AG04449 (cell line): ENCODE measurements around the gene FHIT.

Experiments
- CTCF ChIA-PET: fragments of 350-600 bp; formaldehyde crosslinking; extraction: SDS; loops from one replicate; lab custom pipeline; 2021; ENCODE audit warnings: antibody characterized with exemption; lab: Yijun Ruan, JAX
- POLR2A ChIA-PET: fragments of 400-600, 350-600 bp; formaldehyde crosslinking; extraction: SDS; loops from one replicate; lab custom pipeline; 2020; ENCODE audit warnings: antibody characterized with exemption, inconsistent platforms; lab: Yijun Ruan, JAX
- DNase-seq: peaks from one replicate; pipeline ENCODE4 v3.0.0-alpha.2; 2010; ENCODE audit warnings: low read depth, low spot score
- H3K4me3 ChIP-seq: 2 replicates; pipeline ENCODE4 v1.5.1; 2011; ENCODE audit warnings: low read depth, mild to moderate bottlenecking, control low read depth, low read length
- CTCF ChIP-seq: IDR thresholded peaks from one replicate; pipeline ENCODE4 v1.5.1; 2011; ENCODE audit warnings: mild to moderate bottlenecking, moderate library complexity, low read length, control low read depth, inconsistent platforms; ENCODE audit not compliant: insufficient read depth; ENCODE audit errors: missing control alignments

Gene FHIT

GRCh38 chr3:60456180-60456579 is 795.1 kb downstream of the FHIT start:
- ChIA-PET POLR2A (no interaction called here), CTCF (no interaction called here)
- no peak for DNase-seq
- TF ChIP-seq CTCF, result no peak
- no peak overlapping the region for H3K4me3 ChIP-seq

- DNase-seq, result no peak
- ChIA-PET POLR2A (no interaction called here), CTCF (interaction anchor here (1.1 kb wide), 1 partner anchor 9 kb away, joined by 4 read pairs; no protein-coding TSS in a partner anchor)
- no peak for TF ChIP-seq CTCF
- no peak overlapping the region for H3K4me3 ChIP-seq
Observed at GRCh38 chr3:60453326-60453725, 797.9 kb downstream of the FHIT start.

GRCh38 chr3:60448696-60449095 is 802.6 kb downstream of the FHIT start:
- DNase-seq, result no peak
- POLR2A ChIA-PET, result no interaction called here
- no peak for TF ChIP-seq CTCF

GRCh38 chr3:60445446-60445845 is 805.8 kb downstream of the FHIT start:
- CTCF ChIA-PET, result no interaction called here
- no peak for TF ChIP-seq CTCF
- no peak overlapping the region for H3K4me3 ChIP-seq
- no peak for DNase-seq
- POLR2A ChIA-PET, result no interaction called here

More at GRCh38 chr3:60448696-60449095, 802.6 kb downstream of the FHIT start:
- no peak overlapping the region for H3K4me3 ChIP-seq
- CTCF ChIA-PET, result interaction anchor here (1.3 kb wide), 1 partner anchor 17 kb away, joined by 3 read pairs; no protein-coding TSS in a partner anchor

- CTCF ChIA-PET, result no interaction called here
- POLR2A ChIA-PET, result no interaction called here
- no peak overlapping the region for H3K4me3 ChIP-seq
- TF ChIP-seq CTCF, result no peak
- DNase-seq, result no peak
Observed at GRCh38 chr3:60444898-60445437, 806.3 kb downstream of the FHIT start.

GRCh38 chr3:60440869-60441268 is 810.4 kb downstream of the FHIT start:
- H3K4me3 ChIP-seq, result no peak overlapping the region
- DNase-seq, result no peak
- TF ChIP-seq CTCF, result no peak
- ChIA-PET POLR2A (no interaction called here), CTCF (no interaction called here)
